Activated naive CD4-positive, alpha-beta T cell treated with anti-CD3 and anti-CD28 coated beads, Interleukin-2, amount 50 U/mL, for 16 hours (primary cell): ENCODE measurements around the gene EIF4E3.

Experiments used
- DNase-seq: peaks from one replicate; pipeline ENCODE4 v3.0.0-alpha.2; 2020

Gene EIF4E3

GRCh38 chr3:71684757-71685386, 40.3 kb downstream of the EIF4E3 start:
- DNase-seq, result no peak

GRCh38 chr3:71684046-71684756, 41.0 kb downstream of the EIF4E3 start:
- DNase-seq, result no peak

GRCh38 chr3:71681224-71681668, 44.0 kb downstream of the EIF4E3 start:
- DNase-seq, result peak; percentile 43

- DNase-seq, result no peak
Observed at GRCh38 chr3:71680603-71681002, 44.6 kb downstream of the EIF4E3 start.

- no peak for DNase-seq
Observed at GRCh38 chr3:71676931-71677330, 48.3 kb downstream of the EIF4E3 start.

- no peak for DNase-seq
Observed at GRCh38 chr3:71673486-71673885, 51.7 kb downstream of the EIF4E3 start.

GRCh38 chr3:71672807-71673206, 52.4 kb downstream of the EIF4E3 start:
- no peak for DNase-seq

- DNase-seq, result no peak
Observed at GRCh38 chr3:71672340-71672739, 52.9 kb downstream of the EIF4E3 start.

- DNase-seq, result no peak
Observed at GRCh38 chr3:71671216-71671845, 53.9 kb downstream of the EIF4E3 start.

GRCh38 chr3:71662568-71662967, 62.6 kb downstream of the EIF4E3 start:
- DNase-seq, result no peak

- no peak for DNase-seq
Observed at GRCh38 chr3:71662056-71662455, 63.1 kb downstream of the EIF4E3 start.

- no peak for DNase-seq
Observed at GRCh38 chr3:71659864-71660591, 65.2 kb downstream of the EIF4E3 start.

GRCh38 chr3:71657831-71658530, 67.2 kb downstream of the EIF4E3 start:
- no peak for DNase-seq

GRCh38 chr3:71655061-71655460, 70.1 kb downstream of the EIF4E3 start:
- no peak for DNase-seq

GRCh38 chr3:71653414-71653807, 71.8 kb downstream of the EIF4E3 start:
- DNase-seq, result no peak

- DNase-seq, result peak; percentile 11
Observed at GRCh38 chr3:71652781-71653413, 72.3 kb downstream of the EIF4E3 start.

- no peak for DNase-seq
Observed at GRCh38 chr3:71651625-71652024, 73.6 kb downstream of the EIF4E3 start.

GRCh38 chr3:71650372-71650771, 74.8 kb downstream of the EIF4E3 start:
- no peak for DNase-seq

- DNase-seq, result no peak
Observed at GRCh38 chr3:71649757-71650156, 75.4 kb downstream of the EIF4E3 start.

GRCh38 chr3:71647751-71648150, 77.5 kb downstream of the EIF4E3 start:
- no peak for DNase-seq

GRCh38 chr3:71646971-71647370, 78.2 kb downstream of the EIF4E3 start:
- DNase-seq, result no peak

- no peak for DNase-seq
Observed at GRCh38 chr3:71645140-71645539, 80.1 kb downstream of the EIF4E3 start.
